ENCODE measurements around the gene PRKAG2.

DNA sequence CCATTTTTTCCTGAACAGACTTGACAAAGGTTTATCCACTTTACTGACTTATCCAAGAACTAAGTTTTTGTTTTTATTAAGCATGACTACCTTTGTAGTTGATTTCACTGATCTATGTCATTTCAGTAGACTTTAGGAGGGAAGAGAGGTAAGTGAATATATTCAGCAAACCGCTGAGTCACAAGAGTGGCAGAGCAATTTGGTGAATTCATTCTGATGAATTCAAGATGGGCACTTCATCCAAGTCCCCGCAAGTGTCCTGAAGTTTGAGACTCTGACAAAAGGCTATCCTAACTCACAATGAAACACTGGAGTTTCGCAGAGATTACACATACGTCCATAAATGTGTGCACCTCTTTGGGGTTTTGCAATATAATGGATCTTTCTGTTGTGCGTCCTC lies 255.0 kb downstream of the PRKAG2 start:
- TF ChIP-seq CREB1 (IDR thresholded peaks at IDR 0.05; ENCODE audit: low read depth) (no peak), CEBPB (IDR thresholded peaks at IDR 0.05) (no peak)
